Endothelial cell of umbilical vein (primary cell): ENCODE results near the gene MED12L. TPM values are rescaled to one million over a fixed set of nuclear protein-coding genes. Genes with fewer than 3 reads are reported as not detected.

Source experiments
- BruUV-seq: library from RNA; stranded (reverse); fragments of 400-500 nt; replicated peaks from 2 replicates; lab custom pipeline; 2021; lab: Mats Ljungman, UMichigan
- CTCF ChIA-PET: fragments of 300-600, 350-600 bp; sonication (Branson Sonifier 250); formaldehyde crosslinking; loops from one replicate; lab custom pipeline; 2021; ENCODE audit warnings: antibody characterized with exemption, inconsistent platforms; lab: Charles Lee
- POLR2A ChIA-PET: fragments of 300-600, 350-600 bp; sonication (Branson Sonifier 250); formaldehyde crosslinking; loops from one replicate; lab custom pipeline; 2021; ENCODE audit warnings: antibody characterized with exemption, inconsistent platforms; lab: Charles Lee
- DNase-seq: peaks from one replicate; pipeline ENCODE4 v3.0.0-alpha.2; 2011; ENCODE audit warnings: low read depth, low spot score
- FAIRE-seq: peaks from 2 replicates; lab custom pipeline; 2011; peaks lifted over from hg19 to GRCh38; lab: Jason Lieb, UNC
- H2AFZ ChIP-seq: 2 replicates; pipeline ENCODE4 v1.6.0; 2012; ENCODE audit warnings: low read depth, low read length, control low read depth, inconsistent platforms
- H3K27ac ChIP-seq: 2 replicates; pipeline ENCODE4 v1.5.1; 2011; ENCODE audit warnings: low read depth, mild to moderate bottlenecking, control low read depth, low read length, moderate library complexity; ENCODE audit not compliant: insufficient read depth
- H3K27me3 ChIP-seq, 2 experiments: 2 replicates each; pipeline versions ENCODE4 v1.6.0 to v1.6.1; 2011; ENCODE audit warnings: low read length in 2 of 2, mixed read lengths in 1 of 2; ENCODE audit not compliant: control insufficient read depth in 2 of 2, insufficient read depth in 2 of 2
- H3K36me3 ChIP-seq, 2 experiments: 2 replicates in 1 of 2; 3 replicates in 1 of 2; pipeline ENCODE4 v1.5.1; 2011; ENCODE audit warnings: low read length in 2 of 2, mild to moderate bottlenecking in 1 of 2, moderate library complexity in 1 of 2; ENCODE audit not compliant: control insufficient read depth in 2 of 2, insufficient read depth in 2 of 2; ENCODE audit errors: extremely low read depth in 1 of 2
- H3K4me1 ChIP-seq: 3 replicates; pipeline ENCODE4 v1.5.1; 2011; ENCODE audit warnings: mild to moderate bottlenecking, low read length; ENCODE audit not compliant: control insufficient read depth, insufficient read depth; ENCODE audit errors: extremely low read depth
- H3K4me2 ChIP-seq: 2 replicates; pipeline ENCODE4 v1.6.1; 2011; ENCODE audit warnings: low read length, control low read depth, mixed read lengths; ENCODE audit not compliant: insufficient read depth
- H3K4me3 ChIP-seq, 3 experiments: fragments of 200-600 bp in 1 of 3; sonication (generic), shearing (Covaris generic) in 1 of 3; replicated peaks in 1 of 3; 2 replicates each; pipeline ENCODE4 v1.5.1; 2011 to 2016; ENCODE audit warnings: control low read depth in 3 of 3, low read length in 3 of 3, mild to moderate bottlenecking in 2 of 3, inconsistent platforms in 1 of 3, low read depth in 1 of 3, moderate library complexity in 1 of 3; ENCODE audit not compliant: insufficient read depth in 1 of 3
- H3K79me2 ChIP-seq: 2 replicates; pipeline ENCODE4 v1.6.0; 2012; ENCODE audit warnings: low read length, inconsistent platforms; ENCODE audit not compliant: control insufficient read depth, insufficient read depth
- H3K9ac ChIP-seq: replicated peaks from 2 replicates; pipeline ENCODE3; 2011; ENCODE audit warnings: low read length, control low read depth; ENCODE audit not compliant: insufficient read depth; ENCODE audit errors: extremely low read depth
- H3K9me1 ChIP-seq: replicated peaks from 3 replicates; pipeline ENCODE4 v1.6.0; 2011; ENCODE audit warnings: mild to moderate bottlenecking, low read length; ENCODE audit not compliant: control insufficient read depth, insufficient read depth; ENCODE audit errors: extremely low read depth
- H3K9me3 ChIP-seq: replicated peaks from 2 replicates; pipeline ENCODE4 v1.5.1; 2012; ENCODE audit warnings: low read length, inconsistent platforms; ENCODE audit not compliant: control insufficient read depth, insufficient read depth
- H4K20me1 ChIP-seq: replicated peaks from 2 replicates; pipeline ENCODE3; 2011; ENCODE audit warnings: mild to moderate bottlenecking, low read length; ENCODE audit not compliant: control insufficient read depth, insufficient read depth; ENCODE audit errors: extremely low read depth
- EZH2 ChIP-seq: IDR thresholded peaks from 2 replicates; pipeline ENCODE4 v1.6.1; 2012; ENCODE audit warnings: borderline replicate concordance, low read depth, mild to moderate bottlenecking, moderate library complexity, low read length, inconsistent platforms; ENCODE audit not compliant: severe bottlenecking
- GATA2 ChIP-seq: IDR thresholded peaks from 2 replicates; pipeline ENCODE4 v1.7.0; 2011; ENCODE audit warnings: low read depth, mild to moderate bottlenecking, moderate library complexity, mixed read lengths, low read length; ENCODE audit not compliant: insufficient read length, insufficient read depth
- JUN ChIP-seq: IDR thresholded peaks from 2 replicates; pipeline ENCODE4 v1.6.1; 2011; ENCODE audit warnings: borderline replicate concordance, low read depth; ENCODE audit not compliant: insufficient read length, insufficient read depth
- MYC ChIP-seq: IDR thresholded peaks from one replicate; pipeline ENCODE4 v1.6.1; 2011; ENCODE audit warnings: mild to moderate bottlenecking, low read depth, low read length
- POLR2A ChIP-seq: IDR thresholded peaks from 2 replicates; pipeline ENCODE4 v1.6.1; 2012; ENCODE audit warnings: low read depth, mild to moderate bottlenecking, control low read depth, low read length
- POLR2AphosphoS5 ChIP-seq: IDR thresholded peaks from 2 replicates; pipeline ENCODE4 v1.6.1; 2012; ENCODE audit warnings: low read depth, mild to moderate bottlenecking, control low read depth, low read length, moderate library complexity; ENCODE audit not compliant: insufficient read depth
- dilution Hi-C: fragments of 300-500 bp; cut with MboI; formaldehyde crosslinking; loops from one replicate; pipeline ENCODE4 v1.15.0; 2019; ENCODE audit warnings: low sequenced_read_pairs; ENCODE audit not compliant: extremely low pct_ligation_motif_present
- intact Hi-C: fragments of 100-400 bp; cut with micrococcal nuclease; formaldehyde crosslinking; loops from one replicate; pipeline ENCODE4 v1.10.0; 2022
- polyA plus RNA-seq, 4 experiments: library from polyadenylated mRNA; depleted of rRNA in 3 of 4; stranded (reverse) in 3 of 4; unstranded in 1 of 4; fragments of >200 nt; gene quantifications; 2 replicates each; pipeline versions ENCODE4 v1.2.1 to v1.2.3, GENCODE V29; 2011 to 2012; ENCODE audit warnings: missing spikeins in 1 of 4
- total RNA-seq: library from RNA; stranded (reverse); gene quantifications from 2 replicates; pipeline ENCODE4 v1.2.3, GENCODE V29; 2021
- TF ChIP-seq, protein P1 (sequence below), 2 donors: IDR thresholded peaks; 1 replicate in 1 of 2; 2 replicates in 1 of 2; pipeline ENCODE4 v1.5.1; 2011; ENCODE audit warnings: low read length in 2 of 2, mild to moderate bottlenecking in 2 of 2, moderate library complexity in 2 of 2, control low read depth in 1 of 2, inconsistent platforms in 1 of 2, low read depth in 1 of 2; ENCODE audit not compliant: insufficient read depth in 1 of 2; ENCODE audit errors: extremely low read depth in 1 of 2
- TF ChIP-seq, protein P2 (sequence below): IDR thresholded peaks from 2 replicates; pipeline ENCODE4 v1.6.1; 2011; ENCODE audit not compliant: insufficient read depth, insufficient read length

MED12L gene
- total and polyA plus RNA-seq, 2 donors (not counting 3 experiments of a cell fraction or from before 2014, with no cell fraction given), result 0.03 to 0.27 TPM

DNA sequence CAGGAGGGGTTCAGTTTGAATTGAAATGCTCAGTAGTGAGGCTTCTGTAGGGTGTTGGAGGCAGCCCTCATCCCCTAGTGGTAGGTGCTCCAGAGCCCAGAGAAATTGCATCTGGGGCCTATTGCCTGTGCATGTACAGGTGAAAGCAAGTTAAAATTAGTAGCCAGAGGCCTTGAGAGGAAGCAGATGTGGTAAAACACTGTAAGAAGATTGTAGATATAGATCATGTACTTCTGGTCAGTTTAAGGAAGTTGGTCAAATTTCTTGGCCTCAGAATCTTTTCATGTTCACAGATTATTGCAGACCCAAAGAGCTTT lies 340.8 kb downstream of the MED12L start:
- Histone ChIP-seq H3K27ac (no peak overlapping the region), H3K9me1 (no peaks in the 10 kb centered on the region), H4K20me1 (no peaks in the 10 kb centered on the region), H2AFZ (no peak overlapping the region), H3K4me2 (no peak overlapping the region), H3K79me2 (no peaks in the 10 kb centered on the region), H3K9me3 (no peaks in the 10 kb centered on the region), H3K4me3 (no peak overlapping the region), H3K9ac (no peak overlapping the region), H3K27me3 (no peaks in the 10 kb centered on the region), H3K36me3 (no peaks in the 10 kb centered on the region), H3K4me1 (no peaks in the 10 kb centered on the region)
- no peak for FAIRE-seq
- BruUV-seq, result no TSS peak
- TF ChIP-seq, protein P1, sequence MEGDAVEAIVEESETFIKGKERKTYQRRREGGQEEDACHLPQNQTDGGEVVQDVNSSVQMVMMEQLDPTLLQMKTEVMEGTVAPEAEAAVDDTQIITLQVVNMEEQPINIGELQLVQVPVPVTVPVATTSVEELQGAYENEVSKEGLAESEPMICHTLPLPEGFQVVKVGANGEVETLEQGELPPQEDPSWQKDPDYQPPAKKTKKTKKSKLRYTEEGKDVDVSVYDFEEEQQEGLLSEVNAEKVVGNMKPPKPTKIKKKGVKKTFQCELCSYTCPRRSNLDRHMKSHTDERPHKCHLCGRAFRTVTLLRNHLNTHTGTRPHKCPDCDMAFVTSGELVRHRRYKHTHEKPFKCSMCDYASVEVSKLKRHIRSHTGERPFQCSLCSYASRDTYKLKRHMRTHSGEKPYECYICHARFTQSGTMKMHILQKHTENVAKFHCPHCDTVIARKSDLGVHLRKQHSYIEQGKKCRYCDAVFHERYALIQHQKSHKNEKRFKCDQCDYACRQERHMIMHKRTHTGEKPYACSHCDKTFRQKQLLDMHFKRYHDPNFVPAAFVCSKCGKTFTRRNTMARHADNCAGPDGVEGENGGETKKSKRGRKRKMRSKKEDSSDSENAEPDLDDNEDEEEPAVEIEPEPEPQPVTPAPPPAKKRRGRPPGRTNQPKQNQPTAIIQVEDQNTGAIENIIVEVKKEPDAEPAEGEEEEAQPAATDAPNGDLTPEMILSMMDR (IDR thresholded peaks at IDR 0.05; ENCODE audit: extremely low read depth in 1 of 2, insufficient read depth in 1 of 2, low read depth in 1 of 2, low read length in 2 of 2), result peak in 1 of 2 donors; percentile 0
- no peak for TF ChIP-seq GATA2
- dilution Hi-C loops (no loop called here), intact Hi-C loops (no loop called here)
- ChIA-PET CTCF (interaction anchor here (0.6 to 2.5 kb wide), 9 partner anchors 8 to 1098 kb away, joined by 3 to 15 read pairs (median 5); no protein-coding TSS in a partner anchor), POLR2A (no interaction called here)
- no peak for DNase-seq

DNA sequence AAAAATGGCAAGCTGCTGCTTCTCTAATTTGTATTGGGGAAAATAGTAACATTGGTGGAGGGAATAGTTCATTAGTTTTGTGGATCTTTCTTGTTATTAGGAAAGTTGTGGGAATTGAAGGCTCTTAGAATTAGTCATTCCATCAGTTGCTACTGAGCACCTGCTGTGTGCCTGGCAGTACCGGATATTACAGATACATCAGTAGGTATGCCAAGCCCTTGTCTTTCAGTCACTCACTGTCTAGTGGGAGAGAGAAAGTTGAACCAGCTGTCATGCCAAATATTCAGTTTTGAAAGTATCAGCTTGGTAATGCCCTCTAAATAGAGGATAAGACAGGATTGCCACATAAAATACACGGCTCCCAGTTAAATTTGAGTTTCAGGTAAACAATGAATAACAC lies 342.9 kb downstream of the MED12L start:
- H3K79me2 ChIP-seq, result no peaks in the 10 kb centered on the region
- no peaks in the 10 kb centered on the region for H3K36me3 ChIP-seq
- dilution Hi-C loops, result no loop called here
- H3K4me3 ChIP-seq, result no peak overlapping the region
- intact Hi-C loops, result no loop called here
- BruUV-seq, result no TSS peak
- H3K4me1 ChIP-seq, result no peaks in the 10 kb centered on the region
- no peak overlapping the region for H3K9ac ChIP-seq
- no peaks in the 10 kb centered on the region for H3K9me1 ChIP-seq
- no peak overlapping the region for H3K27ac ChIP-seq
- DNase-seq (no peak), FAIRE-seq (no peak)
- ChIA-PET POLR2A (no interaction called here), CTCF (no interaction called here)
- TF ChIP-seq EZH2 (no peak), POLR2AphosphoS5 (no peak), JUN (no peak), POLR2A (no peak), MYC (no peak)
- TF ChIP-seq, protein P2, sequence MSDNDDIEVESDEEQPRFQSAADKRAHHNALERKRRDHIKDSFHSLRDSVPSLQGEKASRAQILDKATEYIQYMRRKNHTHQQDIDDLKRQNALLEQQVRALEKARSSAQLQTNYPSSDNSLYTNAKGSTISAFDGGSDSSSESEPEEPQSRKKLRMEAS, result no peak
- TF ChIP-seq, protein P1 (IDR thresholded peaks at IDR 0.05; ENCODE audit: extremely low read depth in 1 of 2, insufficient read depth in 1 of 2, low read depth in 1 of 2, low read length in 2 of 2), result no peak
- H3K9me3 ChIP-seq, result no peaks in the 10 kb centered on the region
- no peaks in the 10 kb centered on the region for H3K27me3 ChIP-seq
- no peak overlapping the region for H3K4me2 ChIP-seq
- H2AFZ ChIP-seq, result no peak overlapping the region
- H4K20me1 ChIP-seq, result no peaks in the 10 kb centered on the region
